Lung (tissue), 12 donors: ENCODE data around the gene ASZ1. TPM values are rescaled to one million over a fixed set of nuclear protein-coding genes. Genes with fewer than 3 reads are reported as not detected.
"Not testable (repeated sequence)": the region's sequence is repeated elsewhere in the genome, so short reads cannot be mapped to it uniquely, and the experiment has no call there.

ENCODE experiments used
- ATAC-seq: fragments of 200-7000 bp; cut with Tn5 transposase; one replicate; pipeline ENCODE4 v1.9.1; 2020; ENCODE audit warnings: moderate number of reproducible peaks; ENCODE audit not compliant: insufficient read depth, low FRiP score
- DNase-seq, 3 donors: peaks; one replicate each; pipeline ENCODE4 v3.0.0-alpha.2; 2013 to 2017
- H3K27ac ChIP-seq, 2 donors: one replicate each; pipeline ENCODE4 v1.5.1; 2013; ENCODE audit warnings: mild to moderate bottlenecking in 2 of 2, moderate library complexity in 2 of 2, control low read depth in 1 of 2, inconsistent platforms in 1 of 2, low read depth in 1 of 2, low read length in 1 of 2
- H3K27me3 ChIP-seq, 3 donors: one replicate each; pipeline ENCODE4 v1.5.1; 2013; ENCODE audit warnings: low read length in 2 of 3; ENCODE audit not compliant: control insufficient read depth in 3 of 3, insufficient read depth in 3 of 3
- H3K36me3 ChIP-seq, 4 donors: one replicate each; pipeline ENCODE4 v1.5.1; 2013; ENCODE audit warnings: low read length in 4 of 4, mild to moderate bottlenecking in 1 of 4, moderate library complexity in 1 of 4; ENCODE audit not compliant: control insufficient read depth in 4 of 4, insufficient read depth in 4 of 4
- H3K4me1 ChIP-seq, 5 donors: one replicate each; pipeline ENCODE4 v1.5.1; 2013; ENCODE audit warnings: low read length in 5 of 5, mild to moderate bottlenecking in 2 of 5, moderate library complexity in 1 of 5; ENCODE audit not compliant: control insufficient read depth in 5 of 5, insufficient read depth in 5 of 5
- H3K4me3 ChIP-seq: one replicate; pipeline ENCODE4 v1.5.1; 2013; ENCODE audit warnings: mild to moderate bottlenecking, control low read depth, moderate library complexity
- H3K9ac ChIP-seq, 2 donors: one replicate each; pipeline ENCODE4 v1.5.1; 2013; ENCODE audit warnings: low read length in 2 of 2, control low read depth in 1 of 2; ENCODE audit not compliant: insufficient read depth in 1 of 2
- H3K9me3 ChIP-seq, 4 donors: one replicate each; pipeline ENCODE4 v1.5.1; 2013; ENCODE audit warnings: low read length in 3 of 4, mild to moderate bottlenecking in 1 of 4, moderate library complexity in 1 of 4; ENCODE audit not compliant: control insufficient read depth in 4 of 4, insufficient read depth in 3 of 4
- CTCF ChIP-seq: IDR thresholded peaks from 2 replicates; pipeline ENCODE4 v1.5.1; 2012; ENCODE audit warnings: mild to moderate bottlenecking; ENCODE audit errors: control extremely low read depth, extremely low read depth
- WGBS, 2 donors: extraction: QIAGEN DNeasy Blood & Tissue Kit; methylation state at CpG; one replicate each; pipeline ENCODE4 v1.1.7; 2013; 5-methylcytosine and 5-hydroxymethylcytosine counted together
- polyA plus RNA-seq, 2 donors: library from polyadenylated mRNA; stranded (reverse); fragments of 200-250 nt; gene quantifications; one replicate each; pipeline ENCODE4 v1.2.1, GENCODE V29; 2013
- total RNA-seq, 2 donors: library from RNA; depleted of rRNA in 1 of 2; stranded (reverse); fragments of >200 nt in 1 of 2; gene quantifications; one replicate each; pipeline ENCODE4 v1.2.1, GENCODE V29; 2014 to 2021
- donor health status: control.
- donor health status: control.
- donor health status: Bipolar disorder and iron deficiency.
- donor health status: healthy.
- donor health status: DM: yes; HTN: yes; CAD: no.

ASZ1 gene
- total and polyA plus RNA-seq, 4 donors, result 0.05 to 0.40 (median 0.11) TPM

GRCh38 chr7:117424090-117424829 lies 3.0 kb downstream of the ASZ1 start:
- H3K9ac ChIP-seq, result no peak overlapping the region
- H3K9me3 ChIP-seq, result peaks cover 0 to 5% (median 2%) of the 10 kb centered on the region in 4 donors
- 85 to 93% methylated on average over 3 of the region's 3 CpGs for WGBS, 2 donors
- no peak for ATAC-seq
- no peak for DNase-seq
- no peaks in the 10 kb centered on the region for H3K36me3 ChIP-seq
- TF ChIP-seq CTCF, result no peak
- H3K27me3 ChIP-seq, result no peaks in the 10 kb centered on the region
- H3K4me1 ChIP-seq, result no peaks in the 10 kb centered on the region
- no peak overlapping the region for H3K27ac ChIP-seq
- no peak overlapping the region for H3K4me3 ChIP-seq

- not testable (repeated sequence) for DNase-seq, H3K36me3 ChIP-seq, H3K27me3 ChIP-seq, H3K9me3 ChIP-seq, H3K9ac ChIP-seq, H3K4me3 ChIP-seq, H3K4me1 ChIP-seq, H3K27ac ChIP-seq, ATAC-seq
- WGBS, 2 donors, result 85 to 92% methylated on average over 1 of the region's 1 CpG
These were observed 12.7 kb downstream of the ASZ1 start for GRCh38 chr7:117414591-117414990.

GRCh38 chr7:117412946-117413559 lies 14.2 kb downstream of the ASZ1 start:
- Histone ChIP-seq H3K27ac (no peak overlapping the region), H3K4me3 (no peak overlapping the region), H3K27me3 (no peaks in the 10 kb centered on the region), H3K9ac (no peak overlapping the region), H3K36me3 (no peaks in the 10 kb centered on the region), H3K4me1 (peaks cover 0 to 2% (median 0%) of the 10 kb centered on the region in 5 donors), H3K9me3 (no peaks in the 10 kb centered on the region)
- no peak for TF ChIP-seq CTCF
- ATAC-seq, result no peak
- 67 to 69% methylated on average over 3 of the region's 3 CpGs for WGBS, 2 donors
- no peak for DNase-seq

- Histone ChIP-seq H3K4me3 (no peak overlapping the region), H3K9ac (no peak overlapping the region), H3K27me3 (no peaks in the 10 kb centered on the region), H3K27ac (no peak overlapping the region), H3K9me3 (no peaks in the 10 kb centered on the region), H3K36me3 (no peaks in the 10 kb centered on the region), H3K4me1 (peaks cover 0 to 2% (median 0%) of the 10 kb centered on the region in 5 donors)
- no peak for TF ChIP-seq CTCF
- WGBS, 2 donors, result 57 to 65% methylated on average over 1 of the region's 1 CpG
- ATAC-seq, result no peak
- DNase-seq, result no peak
These were observed 14.9 kb downstream of the ASZ1 start for GRCh38 chr7:117412390-117412789.
